Subcutaneous adipose tissue (tissue), 4 donors: ENCODE measurements around the gene SERPINA4. TPM values are rescaled to one million over a fixed set of nuclear protein-coding genes. Genes with fewer than 3 reads are reported as not detected.

Experiments
- total RNA-seq, 4 donors: library from RNA; depleted of rRNA; stranded (reverse); fragments of >200 nt; gene quantifications; one replicate each; pipeline ENCODE4 v1.1.0, GENCODE V29; 2016
- TF ChIP-seq, protein P1 (sequence below): fragments of 450-650 bp; IDR thresholded peaks from one replicate; pipeline ENCODE4 v1.5.1; 2016; ENCODE audit warnings: low read depth, mild to moderate bottlenecking, control low read depth, antibody characterized with exemption, moderate library complexity

SERPINA4 gene
- total RNA-seq, 4 donors from 2014 or later: not detected

DNA sequence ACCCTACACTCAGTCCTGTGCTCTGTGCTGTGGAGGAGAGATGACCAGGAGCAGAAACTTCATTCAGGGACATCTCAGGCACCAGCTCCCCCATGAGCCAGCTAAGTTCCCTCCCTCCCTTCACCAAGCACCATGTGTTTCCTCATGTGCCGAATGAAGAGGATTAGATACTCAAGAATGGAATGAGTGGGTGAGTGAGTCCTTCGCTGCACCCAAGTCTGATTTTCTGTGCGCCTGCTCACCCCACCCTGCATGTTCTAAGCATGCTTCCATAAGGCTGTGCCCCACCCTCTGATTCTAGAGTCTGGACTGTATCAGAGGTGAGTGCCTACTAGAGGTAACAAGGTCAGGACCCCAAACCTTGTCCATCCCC is 32.1 kb downstream of the SERPINA4 start:
- TF ChIP-seq, protein P1, sequence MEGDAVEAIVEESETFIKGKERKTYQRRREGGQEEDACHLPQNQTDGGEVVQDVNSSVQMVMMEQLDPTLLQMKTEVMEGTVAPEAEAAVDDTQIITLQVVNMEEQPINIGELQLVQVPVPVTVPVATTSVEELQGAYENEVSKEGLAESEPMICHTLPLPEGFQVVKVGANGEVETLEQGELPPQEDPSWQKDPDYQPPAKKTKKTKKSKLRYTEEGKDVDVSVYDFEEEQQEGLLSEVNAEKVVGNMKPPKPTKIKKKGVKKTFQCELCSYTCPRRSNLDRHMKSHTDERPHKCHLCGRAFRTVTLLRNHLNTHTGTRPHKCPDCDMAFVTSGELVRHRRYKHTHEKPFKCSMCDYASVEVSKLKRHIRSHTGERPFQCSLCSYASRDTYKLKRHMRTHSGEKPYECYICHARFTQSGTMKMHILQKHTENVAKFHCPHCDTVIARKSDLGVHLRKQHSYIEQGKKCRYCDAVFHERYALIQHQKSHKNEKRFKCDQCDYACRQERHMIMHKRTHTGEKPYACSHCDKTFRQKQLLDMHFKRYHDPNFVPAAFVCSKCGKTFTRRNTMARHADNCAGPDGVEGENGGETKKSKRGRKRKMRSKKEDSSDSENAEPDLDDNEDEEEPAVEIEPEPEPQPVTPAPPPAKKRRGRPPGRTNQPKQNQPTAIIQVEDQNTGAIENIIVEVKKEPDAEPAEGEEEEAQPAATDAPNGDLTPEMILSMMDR: no peak

DNA sequence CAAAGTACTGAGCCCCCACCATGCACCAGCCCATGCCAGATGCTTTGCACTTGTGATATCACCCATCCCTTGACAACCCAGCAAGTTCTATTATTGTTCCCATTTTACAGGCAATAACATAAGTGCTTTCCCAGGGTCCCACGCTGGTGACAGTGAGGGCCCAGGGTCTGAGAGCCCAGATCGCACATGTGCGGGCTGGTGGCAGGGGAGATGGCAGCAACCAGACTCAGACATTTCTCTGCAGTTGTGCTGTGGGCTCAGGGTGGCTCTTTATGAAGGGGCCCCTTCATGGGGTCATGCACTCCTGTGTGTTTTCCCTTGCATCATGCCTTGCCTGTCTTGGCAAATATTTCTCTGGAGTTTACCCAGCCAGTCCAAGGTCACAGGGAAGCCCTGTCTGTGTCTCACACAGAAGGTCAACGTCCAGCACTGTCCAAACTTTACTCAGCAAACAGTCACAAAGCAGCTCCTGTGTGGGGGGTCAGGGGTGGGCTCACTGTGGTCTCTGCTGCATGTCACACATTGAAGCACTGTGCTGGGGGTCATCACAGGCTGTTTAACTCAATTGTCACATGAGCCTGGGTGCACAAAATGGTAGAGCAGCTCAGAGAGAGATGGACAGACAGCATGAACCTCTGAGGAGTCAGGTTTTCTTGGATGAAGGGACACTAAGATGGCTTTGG is 32.6 kb downstream of the SERPINA4 start:
- TF ChIP-seq, protein P1: no peak

DNA sequence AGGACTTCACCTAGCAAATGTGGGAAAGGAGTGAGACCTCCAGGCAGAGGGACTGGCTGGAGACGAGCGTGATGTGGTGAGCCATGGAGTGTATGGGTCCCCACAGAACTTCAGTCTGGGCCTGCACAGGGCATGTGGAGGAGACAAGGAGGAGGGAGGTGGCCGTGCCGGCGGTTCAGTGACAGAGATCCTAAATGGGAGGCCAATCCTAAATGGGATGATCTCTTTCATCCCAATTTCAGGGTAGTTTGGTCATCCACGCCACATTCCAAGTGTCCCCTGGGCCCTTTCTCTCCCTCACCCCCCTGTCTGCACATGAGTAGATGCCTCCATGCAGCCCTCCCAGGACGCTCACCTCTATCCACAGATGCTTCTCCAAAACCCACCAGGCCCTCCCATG is 33.2 kb downstream of the SERPINA4 start:
- TF ChIP-seq, protein P1: no peak

DNA sequence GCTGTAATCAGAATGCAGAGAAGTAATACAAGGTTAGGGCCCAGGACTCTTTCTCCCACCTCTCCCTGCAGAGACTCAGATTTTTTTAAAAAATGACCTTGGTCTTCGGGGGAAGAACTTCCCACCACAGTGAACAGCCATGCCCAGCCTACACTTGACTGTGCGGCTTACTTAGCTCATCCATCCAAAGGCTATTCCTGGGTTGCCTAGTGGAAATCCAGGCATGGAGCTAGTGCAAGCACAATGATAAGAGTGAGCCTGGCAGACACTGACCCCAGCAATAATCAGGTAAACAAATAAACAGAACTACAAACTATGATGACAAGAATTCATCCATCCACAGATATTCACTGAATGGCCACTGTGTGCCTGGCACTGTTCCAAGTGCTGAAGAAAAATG is 34.7 kb downstream of the SERPINA4 start:
- TF ChIP-seq, protein P1: no peak

DNA sequence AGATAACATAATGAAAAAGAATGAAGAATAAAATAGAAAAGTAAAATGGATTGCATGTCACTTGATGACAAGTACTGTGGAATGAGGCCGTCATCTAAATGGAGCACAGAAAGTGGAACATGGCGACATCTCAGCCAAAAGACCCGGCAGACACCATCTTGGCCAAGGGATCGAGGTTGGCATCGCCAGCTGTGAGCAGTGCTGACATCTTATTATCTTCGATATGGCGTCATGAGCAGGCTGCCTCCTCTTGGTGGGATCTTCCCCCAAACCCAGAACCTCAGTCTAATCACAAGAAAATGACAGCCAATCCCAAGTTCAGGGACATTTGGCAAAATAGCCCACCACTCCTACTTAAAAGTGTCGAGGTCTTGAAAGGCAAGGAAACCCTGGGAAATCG is 35.1 kb downstream of the SERPINA4 start:
- TF ChIP-seq, protein P1: no peak

DNA sequence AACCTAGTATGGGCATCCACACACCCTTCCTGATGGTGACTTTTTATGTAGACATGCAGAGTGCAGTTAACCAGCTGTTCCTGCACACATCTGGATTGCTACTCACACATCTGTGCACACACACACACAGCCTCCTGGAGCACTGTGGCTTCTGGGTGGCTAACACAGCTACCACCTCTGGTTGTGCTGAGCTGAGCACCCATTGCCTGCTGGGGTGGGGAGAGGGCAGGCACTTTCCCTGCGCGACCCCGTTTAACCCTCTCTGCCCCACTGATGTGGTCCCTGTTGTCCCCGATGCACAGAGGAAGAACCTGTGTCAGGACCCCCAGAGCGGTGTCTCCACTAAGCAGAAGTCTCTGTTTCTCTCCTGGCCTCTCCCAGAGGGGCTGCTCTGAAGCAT is 36.5 kb downstream of the SERPINA4 start:
- TF ChIP-seq, protein P1: no peak

DNA sequence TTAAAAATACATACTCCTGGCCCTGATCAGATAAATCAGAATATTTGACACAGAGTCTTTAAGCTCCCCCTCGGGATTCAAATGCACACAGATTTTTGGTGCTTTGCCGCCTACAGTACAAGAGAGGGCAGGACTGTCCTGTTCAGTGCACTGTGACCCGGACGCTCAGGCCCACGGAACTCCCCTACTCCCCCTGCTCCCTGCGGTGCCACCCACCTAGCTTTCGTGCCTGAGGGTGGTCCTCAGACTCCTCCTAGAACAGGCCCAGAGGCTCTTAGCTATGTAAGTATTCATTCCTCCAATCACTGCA is 37.2 kb downstream of the SERPINA4 start:
- TF ChIP-seq, protein P1: no peak
